ENCODE data around the gene ATG2B.

- TF ChIP-seq CTCF (IDR thresholded peaks at IDR 0.05) (no peak), EZH2 (IDR thresholded peaks at IDR 0.05; ENCODE audit: borderline replicate concordance, insufficient read depth, low read depth, low read length, poor library complexity, severe bottlenecking) (no peak)
These were observed 90.2 kb downstream of the ATG2B start for GRCh38 chr14:96272777-96273473.
